DOHH2 (cell line): Measurements from ENCODE around the gene BNC2.

Experiments
- H3F3A ChIP-seq: fragments of 200-600 bp; sonication (generic), shearing (Covaris generic); 2 replicates; pipeline ENCODE4 v1.6.0; 2016; ENCODE audit warnings: antibody characterized with exemption, mild to moderate bottlenecking; ENCODE audit not compliant: control insufficient read depth, insufficient read depth
- H3K27ac ChIP-seq: fragments of 200-600 bp; sonication (generic); 2 replicates; pipeline ENCODE4 v1.5.1; 2014; ENCODE audit warnings: low read depth, mild to moderate bottlenecking, low read length, moderate library complexity
- H3K27me3 ChIP-seq: fragments of 200-600 bp; sonication (generic); 2 replicates; pipeline ENCODE4 v1.6.1; 2014; ENCODE audit warnings: mild to moderate bottlenecking, low read length, mixed read lengths; ENCODE audit not compliant: control insufficient read depth
- H3K36me3 ChIP-seq: fragments of 200-600 bp; sonication (generic); 2 replicates; pipeline ENCODE4 v1.6.1; 2014; ENCODE audit warnings: mild to moderate bottlenecking, low read length, moderate library complexity, mixed read lengths; ENCODE audit not compliant: control insufficient read depth
- H3K4me1 ChIP-seq: fragments of 200-600 bp; sonication (generic); 2 replicates; pipeline ENCODE4 v1.6.1; 2014; ENCODE audit warnings: mild to moderate bottlenecking, low read length, mixed read lengths; ENCODE audit not compliant: control insufficient read depth
- H3K4me2 ChIP-seq: fragments of 200-600 bp; sonication (generic); 2 replicates; pipeline ENCODE4 v1.6.0; 2014; ENCODE audit warnings: mild to moderate bottlenecking, low read length, moderate library complexity
- H3K4me3 ChIP-seq: fragments of 200-600 bp; sonication (generic); 2 replicates; pipeline ENCODE4 v1.5.1; 2014; ENCODE audit warnings: mild to moderate bottlenecking, low read length, mixed read lengths
- H3K79me2 ChIP-seq: fragments of 200-600 bp; sonication (generic); 2 replicates; pipeline ENCODE4 v1.6.1; 2014; ENCODE audit warnings: mild to moderate bottlenecking, low read length, mixed read lengths; ENCODE audit not compliant: control insufficient read depth
- H3K9me2 ChIP-seq: fragments of 200-600 bp; sonication (generic); replicated peaks from 2 replicates; pipeline ENCODE4 v1.6.1; 2014; ENCODE audit warnings: mild to moderate bottlenecking, low read length, mixed read lengths; ENCODE audit not compliant: control insufficient read depth
- H3K9me3 ChIP-seq: fragments of 200-600 bp; sonication (generic); 2 replicates; pipeline ENCODE4 v1.6.1; 2014; ENCODE audit warnings: antibody characterized with exemption, low read length, mixed read lengths; ENCODE audit not compliant: control insufficient read depth, insufficient read depth
- H4K20me1 ChIP-seq: fragments of 200-600 bp; sonication (generic); 2 replicates; pipeline ENCODE4 v1.6.0; 2014; ENCODE audit warnings: low read depth, mild to moderate bottlenecking, antibody characterized with exemption, low read length, moderate library complexity; ENCODE audit not compliant: control insufficient read depth, insufficient read depth
- CTCF ChIP-seq: fragments of 200-600 bp; sonication (generic); IDR thresholded peaks from one replicate; pipeline ENCODE4 v1.5.1; 2014; ENCODE audit warnings: antibody characterized with exemption, mild to moderate bottlenecking, low read depth, low read length; ENCODE audit not compliant: poor library complexity, severe bottlenecking
- EZH2phosphoT487 ChIP-seq: fragments of 200-600 bp; sonication (generic); IDR thresholded peaks from 2 replicates; pipeline ENCODE4 v1.6.1; 2017; ENCODE audit warnings: borderline replicate concordance, mild to moderate bottlenecking, antibody characterized with exemption, low read length, moderate library complexity, mixed read lengths

BNC2 gene

GRCh38 chr9:16367605-16368231 is 502.8 kb downstream of the BNC2 start:
- Histone ChIP-seq H3K27ac (no peak overlapping the region), H3K4me1 (no peaks in the 10 kb centered on the region), H3K9me3 (no peaks in the 10 kb centered on the region), H4K20me1 (no peaks in the 10 kb centered on the region), H3K79me2 (no peaks in the 10 kb centered on the region), H3K27me3 (no peaks in the 10 kb centered on the region), H3F3A (no peaks in the 10 kb centered on the region), H3K4me2 (no peak overlapping the region), H3K4me3 (no peak overlapping the region), H3K36me3 (no peaks in the 10 kb centered on the region), H3K9me2 (no peaks in the 10 kb centered on the region)
- TF ChIP-seq CTCF = no peak
- TF ChIP-seq EZH2phosphoT487 = no peak

- no peak overlapping the region for H3K4me2 ChIP-seq
- no peaks in the 10 kb centered on the region for H3K27me3 ChIP-seq
- H3K4me3 ChIP-seq = no peak overlapping the region
- no peaks in the 10 kb centered on the region for H3K36me3 ChIP-seq
- H3K9me3 ChIP-seq = no peaks in the 10 kb centered on the region
- H4K20me1 ChIP-seq = no peaks in the 10 kb centered on the region
- no peaks in the 10 kb centered on the region for H3K4me1 ChIP-seq
- TF ChIP-seq CTCF = no peak
- TF ChIP-seq EZH2phosphoT487 = no peak
- H3K9me2 ChIP-seq = no peaks in the 10 kb centered on the region
- H3K79me2 ChIP-seq = no peaks in the 10 kb centered on the region
- no peaks in the 10 kb centered on the region for H3F3A ChIP-seq
- no peak overlapping the region for H3K27ac ChIP-seq
Measured at GRCh38 chr9:16364347-16364746, 506.1 kb downstream of the BNC2 start.

GRCh38 chr9:16363916-16364315 is 506.6 kb downstream of the BNC2 start:
- no peaks in the 10 kb centered on the region for H3K27me3 ChIP-seq
- no peaks in the 10 kb centered on the region for H3F3A ChIP-seq
- H3K9me3 ChIP-seq = no peaks in the 10 kb centered on the region
- H3K4me3 ChIP-seq = no peak overlapping the region
- H3K36me3 ChIP-seq = no peaks in the 10 kb centered on the region
- H3K79me2 ChIP-seq = no peaks in the 10 kb centered on the region
- no peaks in the 10 kb centered on the region for H4K20me1 ChIP-seq
- H3K4me1 ChIP-seq = no peaks in the 10 kb centered on the region
- TF ChIP-seq CTCF (no peak), EZH2phosphoT487 (no peak)
- no peak overlapping the region for H3K4me2 ChIP-seq
- no peaks in the 10 kb centered on the region for H3K9me2 ChIP-seq
- H3K27ac ChIP-seq = no peak overlapping the region
